Activated T-cell treated with anti-CD3 and anti-CD28 coated beads, Interleukin-2, amount 50 U/mL, for 72 hours (primary cell): Measurements from ENCODE around the gene DOCK1. TPM values are rescaled to one million over a fixed set of nuclear protein-coding genes. Genes with fewer than 3 reads are reported as not detected.

Source experiments
- ATAC-seq, 2 donors: fragments of 150-1000 bp; cut with Tn5 transposase; replicated peaks in 1 of 2; 2 replicates each; pipeline ENCODE4 v1.10.0; 2021; ENCODE audit warnings: moderate library complexity in 2 of 2, mild to moderate bottlenecking in 1 of 2
- DNase-seq, 2 donors: peaks; one replicate each; pipeline ENCODE4 v3.0.0; 2021 to 2022; ENCODE audit warnings: mixed read lengths in 1 of 2
- H3K27ac Mint-ChIP-seq: one replicate; pipeline ENCODE4 v1.8.0; 2022; ENCODE audit warnings: mild to moderate bottlenecking, moderate library complexity, mixed read lengths
- H3K27me3 Mint-ChIP-seq: one replicate; pipeline ENCODE4 v1.8.0; 2022; ENCODE audit warnings: low read depth, mixed read lengths
- H3K36me3 Mint-ChIP-seq, 2 donors: one replicate each; pipeline ENCODE4 v1.8.0; 2022; ENCODE audit warnings: mixed read lengths in 2 of 2, mild to moderate bottlenecking in 1 of 2; ENCODE audit not compliant: insufficient read depth in 2 of 2
- H3K4me1 Mint-ChIP-seq: one replicate; pipeline ENCODE4 v1.8.0; 2022; ENCODE audit warnings: low read depth, mixed read lengths
- H3K4me3 Mint-ChIP-seq, 2 donors: one replicate each; pipeline ENCODE4 v1.8.0; 2022; ENCODE audit warnings: mild to moderate bottlenecking in 2 of 2, mixed read lengths in 2 of 2, moderate library complexity in 2 of 2
- H3K9me3 Mint-ChIP-seq, 2 donors: one replicate each; pipeline ENCODE4 v1.8.0; 2022; ENCODE audit warnings: mixed read lengths in 2 of 2
- total RNA-seq, 2 donors: library from RNA; stranded (reverse); gene quantifications; one replicate each; pipeline ENCODE4 v1.2.3, GENCODE V29; 2022

The DOCK1 gene
- total RNA-seq, 2 donors from 2014 or later, result 0.35 to 0.53 TPM

GRCh38 chr10:127354255-127354654 is 449.0 kb downstream of the DOCK1 start:
- Mint-ChIP-seq H3K4me3 (no peak overlapping the region), H3K4me1 (no peaks in the 10 kb centered on the region), H3K27me3 (peaks cover 7% of the 10 kb centered on the region), H3K27ac (no peak overlapping the region), H3K9me3 (no peaks in the 10 kb centered on the region), H3K36me3 (no peaks in the 10 kb centered on the region)
- no peak for DNase-seq
- ATAC-seq, result no peak

GRCh38 chr10:127354992-127355391 is 449.8 kb downstream of the DOCK1 start:
- no peaks in the 10 kb centered on the region for H3K9me3 Mint-ChIP-seq
- H3K4me1 Mint-ChIP-seq, result no peaks in the 10 kb centered on the region
- H3K27ac Mint-ChIP-seq, result no peak overlapping the region

GRCh38 chr10:127356360-127356759 is 451.1 kb downstream of the DOCK1 start:
- H3K9me3 Mint-ChIP-seq, result no peaks in the 10 kb centered on the region
- no peak for ATAC-seq
- H3K27ac Mint-ChIP-seq, result no peak overlapping the region
- H3K4me1 Mint-ChIP-seq, result no peaks in the 10 kb centered on the region
- no peaks in the 10 kb centered on the region for H3K36me3 Mint-ChIP-seq
- DNase-seq, result no peak
- no peaks in the 10 kb centered on the region for H3K27me3 Mint-ChIP-seq
- H3K4me3 Mint-ChIP-seq, result no peak overlapping the region

More at GRCh38 chr10:127354992-127355391, 449.8 kb downstream of the DOCK1 start:
- H3K27me3 Mint-ChIP-seq, result peaks cover under 1% of the 10 kb centered on the region
- no peaks in the 10 kb centered on the region for H3K36me3 Mint-ChIP-seq
- ATAC-seq (no peak), DNase-seq (no peak)
- no peak overlapping the region for H3K4me3 Mint-ChIP-seq

- Mint-ChIP-seq H3K36me3 (no peaks in the 10 kb centered on the region), H3K27me3 (no peaks in the 10 kb centered on the region), H3K4me1 (no peaks in the 10 kb centered on the region), H3K9me3 (no peaks in the 10 kb centered on the region), H3K4me3 (no peak overlapping the region), H3K27ac (no peak overlapping the region)
- DNase-seq (no peak), ATAC-seq (no peak)
Measured at GRCh38 chr10:127357265-127357664, 452.0 kb downstream of the DOCK1 start.

- no peak overlapping the region for H3K4me3 Mint-ChIP-seq
- DNase-seq (no peak), ATAC-seq (no peak)
- no peak overlapping the region for H3K27ac Mint-ChIP-seq
- no peaks in the 10 kb centered on the region for H3K27me3 Mint-ChIP-seq
- no peaks in the 10 kb centered on the region for H3K9me3 Mint-ChIP-seq
- no peaks in the 10 kb centered on the region for H3K36me3 Mint-ChIP-seq
- no peaks in the 10 kb centered on the region for H3K4me1 Mint-ChIP-seq
Measured at GRCh38 chr10:127358337-127358736, 453.1 kb downstream of the DOCK1 start.

GRCh38 chr10:127364034-127364433 is 458.8 kb downstream of the DOCK1 start:
- no peaks in the 10 kb centered on the region for H3K27me3 Mint-ChIP-seq
- no peak for DNase-seq
- H3K4me1 Mint-ChIP-seq, result no peaks in the 10 kb centered on the region
- H3K4me3 Mint-ChIP-seq, result no peak overlapping the region
- no peak overlapping the region for H3K27ac Mint-ChIP-seq
- ATAC-seq, result no peak
- H3K9me3 Mint-ChIP-seq, result no peaks in the 10 kb centered on the region
- no peaks in the 10 kb centered on the region for H3K36me3 Mint-ChIP-seq

- ATAC-seq, result no peak
- Mint-ChIP-seq H3K4me1 (no peaks in the 10 kb centered on the region), H3K27me3 (no peaks in the 10 kb centered on the region), H3K27ac (no peak overlapping the region), H3K9me3 (no peaks in the 10 kb centered on the region), H3K4me3 (no peak overlapping the region), H3K36me3 (no peaks in the 10 kb centered on the region)
- DNase-seq, result no peak
Measured at GRCh38 chr10:127368101-127368500, 462.9 kb downstream of the DOCK1 start.

GRCh38 chr10:127368929-127369328 is 463.7 kb downstream of the DOCK1 start:
- Mint-ChIP-seq H3K4me1 (no peaks in the 10 kb centered on the region), H3K36me3 (no peaks in the 10 kb centered on the region), H3K27me3 (no peaks in the 10 kb centered on the region), H3K9me3 (no peaks in the 10 kb centered on the region), H3K27ac (no peak overlapping the region), H3K4me3 (no peak overlapping the region)
- DNase-seq (no peak), ATAC-seq (no peak)

- Mint-ChIP-seq H3K27me3 (no peaks in the 10 kb centered on the region), H3K9me3 (no peaks in the 10 kb centered on the region), H3K27ac (no peak overlapping the region), H3K4me1 (no peaks in the 10 kb centered on the region), H3K36me3 (no peaks in the 10 kb centered on the region), H3K4me3 (no peak overlapping the region)
- ATAC-seq, result no peak
- no peak for DNase-seq
Measured at GRCh38 chr10:127370601-127371000, 465.4 kb downstream of the DOCK1 start.

- no peak for DNase-seq
- Mint-ChIP-seq H3K4me3 (no peak overlapping the region), H3K27ac (no peak overlapping the region), H3K27me3 (no peaks in the 10 kb centered on the region), H3K36me3 (no peaks in the 10 kb centered on the region), H3K4me1 (no peaks in the 10 kb centered on the region), H3K9me3 (no peaks in the 10 kb centered on the region)
- no peak for ATAC-seq
Measured at GRCh38 chr10:127372361-127372760, 467.1 kb downstream of the DOCK1 start.

- Mint-ChIP-seq H3K27me3 (no peaks in the 10 kb centered on the region), H3K4me3 (no peak overlapping the region), H3K9me3 (no peaks in the 10 kb centered on the region), H3K36me3 (no peaks in the 10 kb centered on the region), H3K4me1 (no peaks in the 10 kb centered on the region), H3K27ac (no peak overlapping the region)
- DNase-seq (no peak), ATAC-seq (peak in 1 of 2 donors; percentile 21)
Measured at GRCh38 chr10:127374074-127374680, 468.9 kb downstream of the DOCK1 start.

- ATAC-seq (no peak), DNase-seq (no peak)
- Mint-ChIP-seq H3K27ac (no peak overlapping the region), H3K9me3 (no peaks in the 10 kb centered on the region), H3K4me1 (no peaks in the 10 kb centered on the region), H3K27me3 (no peaks in the 10 kb centered on the region), H3K36me3 (no peaks in the 10 kb centered on the region), H3K4me3 (no peak overlapping the region)
Measured at GRCh38 chr10:127374901-127375300, 469.7 kb downstream of the DOCK1 start.

- DNase-seq (no peak), ATAC-seq (no peak)
- Mint-ChIP-seq H3K27ac (no peak overlapping the region), H3K4me3 (no peak overlapping the region), H3K36me3 (no peaks in the 10 kb centered on the region), H3K9me3 (no peaks in the 10 kb centered on the region), H3K27me3 (no peaks in the 10 kb centered on the region), H3K4me1 (no peaks in the 10 kb centered on the region)
Measured at GRCh38 chr10:127375461-127375860, 470.2 kb downstream of the DOCK1 start.

GRCh38 chr10:127376071-127376470 is 470.8 kb downstream of the DOCK1 start:
- DNase-seq (no peak), ATAC-seq (no peak)
- Mint-ChIP-seq H3K4me3 (no peak overlapping the region), H3K36me3 (no peaks in the 10 kb centered on the region), H3K9me3 (no peaks in the 10 kb centered on the region), H3K27me3 (no peaks in the 10 kb centered on the region), H3K27ac (no peak overlapping the region), H3K4me1 (no peaks in the 10 kb centered on the region)
